HG03280 (cell line): ENCODE measurements around the gene CDHR3.

Source experiments
- ATAC-seq: cut with Tn5 transposase; IDR thresholded peaks from one replicate; pipeline ENCODE4 v1.9.1; 2021; ENCODE audit warnings: mild to moderate bottlenecking, moderate library complexity; ENCODE audit not compliant: unreplicated experiment

Gene CDHR3, protein sequence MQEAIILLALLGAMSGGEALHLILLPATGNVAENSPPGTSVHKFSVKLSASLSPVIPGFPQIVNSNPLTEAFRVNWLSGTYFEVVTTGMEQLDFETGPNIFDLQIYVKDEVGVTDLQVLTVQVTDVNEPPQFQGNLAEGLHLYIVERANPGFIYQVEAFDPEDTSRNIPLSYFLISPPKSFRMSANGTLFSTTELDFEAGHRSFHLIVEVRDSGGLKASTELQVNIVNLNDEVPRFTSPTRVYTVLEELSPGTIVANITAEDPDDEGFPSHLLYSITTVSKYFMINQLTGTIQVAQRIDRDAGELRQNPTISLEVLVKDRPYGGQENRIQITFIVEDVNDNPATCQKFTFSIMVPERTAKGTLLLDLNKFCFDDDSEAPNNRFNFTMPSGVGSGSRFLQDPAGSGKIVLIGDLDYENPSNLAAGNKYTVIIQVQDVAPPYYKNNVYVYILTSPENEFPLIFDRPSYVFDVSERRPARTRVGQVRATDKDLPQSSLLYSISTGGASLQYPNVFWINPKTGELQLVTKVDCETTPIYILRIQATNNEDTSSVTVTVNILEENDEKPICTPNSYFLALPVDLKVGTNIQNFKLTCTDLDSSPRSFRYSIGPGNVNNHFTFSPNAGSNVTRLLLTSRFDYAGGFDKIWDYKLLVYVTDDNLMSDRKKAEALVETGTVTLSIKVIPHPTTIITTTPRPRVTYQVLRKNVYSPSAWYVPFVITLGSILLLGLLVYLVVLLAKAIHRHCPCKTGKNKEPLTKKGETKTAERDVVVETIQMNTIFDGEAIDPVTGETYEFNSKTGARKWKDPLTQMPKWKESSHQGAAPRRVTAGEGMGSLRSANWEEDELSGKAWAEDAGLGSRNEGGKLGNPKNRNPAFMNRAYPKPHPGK

DNA sequence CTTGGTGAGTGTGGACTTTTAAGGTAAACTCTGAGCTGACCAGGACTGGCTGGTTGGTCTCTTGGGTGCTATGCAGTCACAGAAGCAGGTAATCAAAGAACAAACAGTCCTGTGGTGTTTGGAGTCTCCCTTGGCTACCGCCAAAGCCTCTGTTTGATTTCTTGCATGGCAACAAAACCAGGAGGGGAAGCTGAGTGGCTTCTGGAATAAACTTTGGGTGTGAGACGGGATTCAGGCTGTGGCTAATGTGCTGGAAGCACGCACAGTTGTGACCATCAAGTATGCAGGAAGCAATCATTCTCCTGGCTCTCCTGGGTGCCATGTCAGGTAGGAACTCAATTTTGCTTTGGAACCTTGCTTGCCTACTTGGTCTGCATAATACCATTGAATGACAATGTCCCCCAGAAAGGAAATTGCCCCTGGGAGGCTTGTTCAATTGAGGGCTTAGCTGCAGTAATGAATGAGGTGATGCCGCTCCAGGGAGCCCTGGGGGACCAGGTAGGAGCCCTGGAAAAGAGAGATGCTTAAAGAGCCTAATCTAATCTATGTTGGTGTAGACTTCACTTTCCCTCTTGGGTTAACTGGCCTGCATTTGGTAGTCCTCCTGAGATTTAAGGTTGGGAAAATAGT is at the start of gene CDHR3:
Gene CDHR3 (plus strand): TSS at position 227 of the 630 bp plus-strand sequence. CDS start 55 bp downstream, at position 282.
- no peak for ATAC-seq

DNA sequence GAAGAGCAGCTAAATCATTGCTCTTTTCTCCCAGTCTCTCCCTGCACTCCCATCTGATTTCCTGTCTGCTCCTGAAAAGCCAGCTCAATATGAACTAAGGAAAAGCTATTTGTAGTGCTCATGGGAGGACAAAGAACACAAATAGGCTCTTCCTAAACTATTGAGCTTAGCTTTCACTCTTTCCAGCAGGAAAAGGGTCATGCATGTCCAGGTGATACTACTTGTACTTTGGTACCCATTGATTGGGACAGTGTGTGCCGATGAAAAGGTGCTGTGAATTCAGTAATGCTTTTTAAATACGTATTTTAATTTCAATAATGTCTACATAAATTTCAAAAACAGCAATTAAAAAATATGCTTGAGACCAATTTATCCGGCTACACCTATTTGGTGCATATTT is 49.1 kb upstream of the CDHR3 start:
- ATAC-seq = no peak

DNA sequence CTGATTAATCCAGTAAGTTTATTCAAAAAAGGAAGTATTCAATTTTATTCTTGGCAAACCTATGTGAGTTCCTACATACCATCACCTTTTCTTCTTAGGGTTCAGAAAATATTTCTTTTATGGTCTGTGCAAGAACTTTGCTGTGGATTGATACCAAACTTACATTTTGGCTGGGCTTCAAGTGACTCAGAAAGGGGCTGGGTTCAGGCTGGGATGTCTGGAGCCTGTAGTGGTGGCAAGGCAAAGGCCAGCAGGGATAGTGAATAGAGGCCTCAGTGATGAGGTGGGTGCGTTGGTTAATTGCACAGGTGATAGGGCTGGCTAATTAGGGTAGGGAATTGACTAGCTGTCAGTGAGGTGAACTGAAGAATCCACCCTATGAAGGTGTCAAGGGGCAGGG is 46.5 kb upstream of the CDHR3 start:
- ATAC-seq = no peak

DNA sequence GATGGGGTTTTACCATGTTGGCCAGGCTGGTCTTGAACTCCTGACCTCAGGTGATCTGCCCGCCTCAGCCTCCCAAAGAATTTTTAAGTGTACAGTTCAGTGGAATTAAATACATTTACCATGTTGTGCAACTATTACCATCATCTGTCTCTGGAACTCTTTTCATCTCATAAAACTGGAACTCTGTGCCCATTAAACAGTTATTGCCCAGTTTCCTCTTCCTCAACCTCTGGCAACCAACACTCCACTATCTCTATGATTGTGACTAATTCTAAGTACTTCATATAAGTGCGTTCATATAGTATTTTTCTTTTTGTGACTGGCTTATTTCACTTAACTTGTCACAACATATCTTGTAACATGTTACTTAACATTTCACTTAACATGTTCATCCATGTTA is 45.4 kb upstream of the CDHR3 start:
- ATAC-seq = no peak

DNA sequence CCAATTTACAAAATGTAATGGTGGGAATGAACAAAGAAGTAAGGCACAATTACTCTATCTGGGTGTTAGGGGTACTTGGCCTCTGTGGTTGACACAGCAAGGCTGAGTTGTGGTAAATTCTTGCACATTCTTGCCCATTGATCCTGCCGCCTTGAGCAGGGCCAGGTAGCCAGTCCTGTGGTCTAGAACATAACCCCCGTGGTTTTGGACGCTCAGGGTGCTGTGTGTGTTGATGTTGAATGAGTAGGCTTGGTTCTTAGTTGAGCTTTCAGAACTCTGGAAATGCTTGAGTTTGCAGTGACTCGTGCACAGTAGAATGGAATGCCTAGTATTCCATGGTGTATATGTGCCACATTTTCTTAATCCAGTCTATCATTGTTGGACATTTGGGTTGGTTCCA is 42.3 kb upstream of the CDHR3 start:
- ATAC-seq = no peak

DNA sequence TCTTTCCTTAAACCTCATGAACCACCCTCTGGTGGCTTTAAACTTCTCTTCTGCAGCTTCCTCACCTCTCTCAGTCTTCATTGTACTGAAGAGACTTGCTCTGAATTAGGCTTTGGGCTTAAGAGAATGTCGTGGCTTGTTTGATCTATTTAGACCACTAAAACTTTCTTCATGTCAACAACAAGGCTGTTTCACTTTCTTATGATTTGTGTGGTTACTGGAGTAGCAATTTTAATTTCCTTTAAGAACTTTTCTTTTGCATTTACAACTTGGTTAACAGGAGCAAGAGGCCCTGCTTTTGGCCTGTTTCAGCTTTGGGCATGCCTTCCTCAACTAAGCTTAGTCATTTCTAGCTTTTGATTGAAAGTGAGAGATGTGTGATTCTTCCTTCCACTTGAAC is 38.1 kb upstream of the CDHR3 start:
- no peak for ATAC-seq

DNA sequence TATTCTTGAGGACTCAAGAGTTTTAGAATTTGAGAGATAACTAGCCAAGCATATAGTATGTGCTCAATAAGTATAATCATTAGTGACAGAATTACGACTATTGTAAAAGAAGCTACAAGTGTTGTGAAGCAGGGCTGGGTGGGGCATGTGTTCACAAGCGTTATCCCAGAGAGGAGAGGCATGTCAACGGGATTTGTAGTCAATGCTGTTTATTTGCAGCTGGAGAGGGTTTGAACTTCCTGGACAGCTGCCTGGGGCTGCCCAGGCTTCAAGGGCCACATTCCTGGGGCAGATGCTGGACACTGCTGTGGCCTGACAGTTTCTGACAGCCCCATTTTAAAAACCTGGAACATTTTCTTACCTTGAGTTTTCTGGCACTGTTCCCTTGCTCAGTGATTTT is 36.9 kb upstream of the CDHR3 start:
- ATAC-seq = no peak

DNA sequence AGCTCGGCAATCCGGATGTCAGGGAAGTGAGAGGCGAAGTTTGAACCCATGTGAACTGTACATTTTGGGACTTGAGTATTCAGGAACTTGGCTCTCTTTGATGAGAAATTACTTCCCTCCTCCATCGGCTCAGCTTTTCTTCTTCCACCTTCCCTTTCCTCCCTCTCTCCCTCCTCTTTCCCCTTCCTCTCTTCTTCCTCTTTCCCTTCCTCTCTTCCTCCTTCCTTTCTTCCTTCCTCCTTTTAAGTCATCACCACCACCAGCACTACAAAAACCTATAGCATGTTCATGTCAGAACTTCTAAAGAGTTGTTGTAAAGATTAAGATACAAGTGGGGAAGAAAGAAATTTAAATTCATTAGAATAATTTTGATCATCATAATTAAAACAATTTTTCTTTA is 31.9 kb upstream of the CDHR3 start:
- no peak for ATAC-seq

DNA sequence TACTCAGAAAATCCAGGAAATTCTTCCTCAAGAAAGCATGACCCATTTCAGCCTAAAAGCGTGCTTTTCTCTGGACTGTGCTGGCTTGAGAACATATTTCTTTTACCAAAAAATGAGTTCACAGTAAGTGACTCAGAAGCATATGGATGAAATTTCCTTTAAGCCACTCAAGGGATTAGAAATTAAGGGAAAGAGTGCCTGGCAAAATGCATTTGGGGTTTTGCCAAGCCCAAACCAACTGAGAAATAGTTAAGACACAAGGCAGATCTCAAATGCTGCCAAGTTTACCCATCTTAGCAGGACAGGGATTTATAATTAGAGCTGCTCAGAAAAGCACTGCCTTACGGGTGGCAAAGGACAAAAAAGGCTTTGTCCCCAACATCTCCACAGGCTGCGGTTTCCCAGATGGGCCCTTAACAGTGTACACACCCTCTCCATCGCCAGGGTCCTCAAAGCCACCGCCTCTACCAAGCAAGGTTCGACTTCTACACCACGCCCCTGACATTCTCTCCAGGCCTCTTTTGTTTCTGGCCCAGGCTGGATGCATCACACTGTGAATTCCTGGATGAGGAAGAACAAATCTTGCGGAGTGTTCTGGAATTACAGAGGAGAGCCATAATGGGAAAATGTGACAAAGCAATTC is 30.1 kb upstream of the CDHR3 start:
- ATAC-seq = no peak

DNA sequence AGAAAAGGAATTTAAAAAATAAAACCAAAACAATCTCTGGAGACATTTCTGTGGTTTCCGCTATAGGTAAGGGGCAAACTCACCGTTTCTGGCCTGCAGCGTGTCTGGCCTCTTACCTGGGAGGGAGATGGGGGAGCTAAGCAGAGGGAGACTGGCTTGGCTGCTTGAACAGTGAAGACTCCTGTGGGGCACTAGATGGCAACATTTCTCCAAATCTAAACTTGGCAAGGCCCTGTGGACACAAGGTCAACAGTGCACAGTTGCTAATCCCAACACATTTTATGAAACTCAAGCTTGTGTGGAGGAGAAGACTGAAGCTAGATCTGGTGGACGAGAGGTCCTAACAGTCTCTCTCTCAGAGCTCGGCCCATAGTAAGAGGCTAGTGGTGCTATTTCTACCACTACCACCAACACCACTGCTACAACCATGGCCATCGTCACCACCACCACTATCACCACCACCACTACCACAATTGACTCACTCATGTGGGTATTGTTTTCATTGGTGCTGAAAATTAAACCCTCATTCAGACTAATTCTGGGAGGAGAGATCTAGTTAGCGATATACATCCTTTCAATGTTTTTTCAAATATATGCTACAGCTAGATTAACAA is 28.4 kb upstream of the CDHR3 start:
- ATAC-seq = no peak

DNA sequence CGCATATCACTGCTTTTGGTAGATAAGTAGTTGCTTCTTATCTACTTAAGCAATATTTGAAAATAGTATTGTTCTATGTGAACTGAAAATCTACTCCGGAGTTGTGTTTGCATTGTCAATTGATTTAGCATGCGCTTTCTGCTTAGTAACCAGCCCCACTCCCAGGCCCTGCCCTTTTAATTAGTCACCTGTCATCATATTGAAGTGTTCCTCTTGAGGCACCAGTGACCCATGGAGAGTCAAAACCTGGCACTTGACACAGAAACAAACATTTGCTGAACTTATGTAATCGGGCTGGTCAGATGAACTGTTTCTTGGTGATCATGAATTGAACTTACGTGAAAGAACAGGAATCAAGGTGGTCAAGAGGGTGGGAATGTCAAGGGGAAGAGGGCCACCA is 27.8 kb upstream of the CDHR3 start:
- ATAC-seq = no peak

DNA sequence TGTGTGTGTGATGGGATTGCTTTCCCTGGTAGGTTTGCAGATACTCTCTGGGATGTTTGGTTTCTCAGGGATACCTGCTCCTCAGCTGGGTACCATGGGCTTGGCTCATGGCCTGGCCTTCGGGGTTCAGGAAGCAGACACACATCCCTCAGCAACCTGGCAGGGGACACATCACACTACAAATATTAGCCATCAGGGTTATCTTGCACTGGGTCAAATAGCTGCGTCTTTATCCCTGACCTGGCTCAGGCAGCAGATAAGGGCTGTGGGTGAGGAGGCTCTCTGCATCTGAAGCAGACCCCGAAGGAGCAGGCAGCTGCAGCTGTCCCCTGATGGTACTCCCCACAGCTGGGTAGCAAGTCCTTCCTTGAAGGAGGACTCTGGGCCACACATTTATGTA is 25.7 kb upstream of the CDHR3 start:
- ATAC-seq = no peak

DNA sequence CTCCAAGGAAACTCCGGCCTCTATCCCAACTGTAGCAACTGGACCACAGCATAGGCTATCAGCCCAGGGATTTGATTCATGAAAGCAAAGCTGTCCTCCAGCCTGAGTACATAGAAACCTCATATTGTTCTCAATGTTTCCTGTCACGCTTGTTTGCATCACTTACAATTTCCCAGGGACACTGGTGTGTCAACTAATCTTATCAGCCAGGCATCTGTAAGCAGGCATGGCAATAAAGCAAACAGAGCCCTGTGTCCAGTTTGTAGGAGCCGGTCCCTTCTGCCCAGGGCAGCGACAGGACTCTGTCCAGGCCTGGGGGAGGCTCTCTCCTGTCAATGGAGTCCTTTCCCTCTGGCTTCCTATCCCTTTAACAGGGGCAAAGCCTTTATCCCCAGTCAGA is 23.0 kb upstream of the CDHR3 start:
- no peak for ATAC-seq

DNA sequence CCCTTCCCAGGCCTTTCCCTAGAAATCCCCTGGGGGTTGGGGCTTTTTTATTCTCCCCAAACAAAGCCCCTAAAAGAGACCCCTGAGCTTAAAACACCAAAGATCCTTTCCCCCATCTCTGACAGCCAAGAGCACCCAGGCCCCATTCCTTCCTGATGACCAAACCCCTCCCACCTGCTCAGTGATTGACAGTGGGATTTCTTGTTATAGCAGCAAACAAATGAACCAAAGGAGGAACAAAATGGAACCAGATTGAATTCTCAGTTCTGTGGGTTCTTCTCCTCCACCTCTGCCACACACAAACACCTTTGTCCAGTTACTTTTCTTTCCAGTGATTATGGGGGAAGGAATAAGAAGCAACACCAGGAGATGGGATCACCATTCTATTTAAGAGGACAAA is 21.5 kb upstream of the CDHR3 start:
- ATAC-seq = no peak

DNA sequence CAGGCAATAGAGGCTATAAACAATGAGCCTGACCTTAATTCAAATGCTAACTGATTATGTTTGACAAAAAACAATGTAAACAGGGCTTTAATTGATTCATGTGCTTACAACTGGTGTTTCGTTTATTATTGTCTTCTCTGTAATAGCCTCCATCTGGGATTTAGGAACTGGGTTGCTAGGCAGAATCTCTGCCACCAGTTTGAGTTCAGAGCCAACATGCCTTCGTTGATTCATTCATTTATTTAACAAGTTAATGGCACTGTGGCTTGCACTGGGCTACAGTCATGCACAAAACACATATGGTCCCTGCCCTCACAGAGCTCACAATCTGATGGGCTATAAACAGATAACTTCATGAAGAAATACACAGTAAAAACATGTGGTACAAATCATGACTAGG is 19.6 kb upstream of the CDHR3 start:
- ATAC-seq = no peak

DNA sequence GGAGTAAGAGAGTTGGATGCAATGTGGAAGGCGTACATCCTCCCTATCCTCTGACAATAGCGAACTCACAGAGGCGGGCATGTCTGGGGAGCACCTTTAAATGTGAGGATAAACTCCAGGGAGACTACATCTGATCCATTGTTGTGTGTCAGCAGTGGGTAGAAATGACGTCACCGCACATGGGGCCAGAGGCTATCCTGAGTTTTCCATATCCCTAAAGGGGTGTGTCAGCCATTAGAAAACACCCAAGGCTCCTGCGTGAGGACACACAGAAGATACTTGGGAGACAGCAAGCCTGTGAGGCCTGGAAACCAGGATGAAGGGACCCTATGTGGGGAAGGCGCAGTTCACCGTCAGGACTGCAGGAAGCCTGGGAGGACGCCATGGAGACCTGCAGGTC is 17.2 kb upstream of the CDHR3 start:
- no peak for ATAC-seq

DNA sequence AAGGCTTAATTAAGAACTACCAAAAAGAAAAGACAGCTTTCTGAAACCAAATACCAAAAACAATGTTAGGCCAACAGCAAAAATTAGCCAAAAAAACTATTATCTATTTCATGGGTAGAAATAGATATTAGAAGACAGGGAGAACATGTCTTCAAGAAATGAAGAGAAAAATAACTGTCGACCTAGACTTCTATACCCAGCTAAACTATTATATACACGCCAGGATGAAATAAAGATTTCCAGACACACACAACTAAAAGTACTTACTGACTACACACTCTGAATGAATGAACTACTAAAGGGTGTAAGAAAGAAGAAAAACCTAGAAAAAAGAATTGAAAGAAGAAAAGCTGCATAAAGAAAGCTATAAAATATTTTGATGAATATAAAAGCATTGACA is 11.5 kb upstream of the CDHR3 start:
- ATAC-seq = no peak

DNA sequence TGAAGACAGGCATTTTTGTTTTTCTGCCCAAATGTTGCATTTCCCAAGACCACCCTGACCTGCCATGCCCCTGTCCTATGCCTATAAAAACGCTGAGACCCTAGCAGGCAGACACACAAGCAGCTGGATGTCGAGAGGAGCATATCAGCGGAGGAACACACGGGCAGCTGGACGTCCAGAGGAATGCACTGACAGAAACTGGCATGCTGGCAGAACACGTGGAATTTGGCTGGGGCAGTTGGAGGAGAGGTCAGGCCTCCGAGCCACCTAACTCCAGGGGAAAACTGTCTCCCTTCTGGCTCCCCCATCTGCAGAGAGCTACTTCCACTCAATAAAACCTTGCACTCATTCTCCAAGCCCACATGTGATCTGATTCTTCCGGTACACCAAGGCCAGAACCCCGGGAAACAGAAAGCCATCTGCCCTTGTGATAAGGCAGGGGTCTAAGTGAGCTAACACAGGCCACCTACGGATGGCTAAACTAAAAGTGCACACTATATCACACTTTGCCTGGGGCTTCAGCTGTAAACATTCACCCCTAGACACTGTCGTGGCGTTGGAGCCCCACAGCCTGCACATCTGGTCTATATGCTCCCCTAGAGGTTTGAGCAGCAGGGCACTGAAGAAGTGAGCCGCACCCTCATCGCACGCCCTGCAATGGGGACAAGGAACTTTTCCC is 10.0 kb upstream of the CDHR3 start:
- ATAC-seq = no peak

DNA sequence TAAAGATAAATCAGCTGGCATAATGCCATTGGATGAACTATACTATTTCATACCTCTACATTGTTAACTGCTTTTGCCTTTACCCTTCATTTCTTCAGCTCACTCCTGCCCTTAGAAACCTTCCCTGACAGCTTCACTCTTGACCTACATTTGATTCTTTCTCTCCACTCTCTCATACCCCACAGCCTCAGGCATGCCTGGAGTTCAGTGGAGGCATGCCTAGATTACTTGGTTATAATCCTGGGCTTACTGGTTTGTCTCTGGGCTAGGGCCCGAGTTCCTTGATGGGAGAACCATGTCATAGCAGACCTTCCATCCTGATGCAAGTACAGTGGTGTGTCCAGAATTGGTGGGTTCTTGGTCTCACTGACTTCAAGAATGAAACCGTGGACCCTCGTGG is 8.4 kb upstream of the CDHR3 start:
- no peak for ATAC-seq
